ENCODE measurements around the gene PRKCD. TPM values are rescaled to one million over a fixed set of nuclear protein-coding genes. Genes with fewer than 3 reads are reported as not detected.

Gene PRKCD
- polyA plus RNA-seq, 1 experiment: 13.7 TPM

- H3K9me3 ChIP-seq (ENCODE audit: control insufficient read depth, insufficient read depth, low read length): no peaks in the 10 kb centered on the region; the same call in 1 of the 2 replicates
- peak overlapping the region; percentile 52 for H3K27ac ChIP-seq (ENCODE audit: low read depth, low read length)
- TF ChIP-seq CTCF (IDR thresholded peaks at IDR 0.05; ENCODE audit: low read depth, low read length): no peak
- no peak overlapping the region for H3K4me3 ChIP-seq (ENCODE audit: low read depth, low read length)
- DNase-seq (ENCODE audit: low read depth, low spot score): peak; percentile 11
- H3K27me3 ChIP-seq (ENCODE audit: control insufficient read depth, insufficient read depth, low read length): no peaks in the 10 kb centered on the region
- CTCF ChIA-PET: no interaction called here
- POLR2A ChIA-PET: no interaction called here
Observed at GRCh38 chr3:53166781-53167291, 5.8 kb downstream of the PRKCD start.

- H3K4me3 ChIP-seq (ENCODE audit: low read depth, low read length): no peak overlapping the region
- no peak for DNase-seq (ENCODE audit: low read depth, low spot score)
- H3K27me3 ChIP-seq (ENCODE audit: control insufficient read depth, insufficient read depth, low read length): no peaks in the 10 kb centered on the region
- CTCF ChIA-PET: interaction anchor here (0.9 kb wide), 1 partner anchor 8 kb away, joined by 3 read pairs; no protein-coding TSS in a partner anchor
- POLR2A ChIA-PET: no interaction called here
- no peak overlapping the region for H3K27ac ChIP-seq (ENCODE audit: low read depth, low read length)
- TF ChIP-seq CTCF (IDR thresholded peaks at IDR 0.05; ENCODE audit: low read depth, low read length): no peak
- no peaks in the 10 kb centered on the region; the same call in 1 of the 2 replicates for H3K9me3 ChIP-seq (ENCODE audit: control insufficient read depth, insufficient read depth, low read length)
Observed at GRCh38 chr3:53167418-53168174, 6.6 kb downstream of the PRKCD start.

DNA sequence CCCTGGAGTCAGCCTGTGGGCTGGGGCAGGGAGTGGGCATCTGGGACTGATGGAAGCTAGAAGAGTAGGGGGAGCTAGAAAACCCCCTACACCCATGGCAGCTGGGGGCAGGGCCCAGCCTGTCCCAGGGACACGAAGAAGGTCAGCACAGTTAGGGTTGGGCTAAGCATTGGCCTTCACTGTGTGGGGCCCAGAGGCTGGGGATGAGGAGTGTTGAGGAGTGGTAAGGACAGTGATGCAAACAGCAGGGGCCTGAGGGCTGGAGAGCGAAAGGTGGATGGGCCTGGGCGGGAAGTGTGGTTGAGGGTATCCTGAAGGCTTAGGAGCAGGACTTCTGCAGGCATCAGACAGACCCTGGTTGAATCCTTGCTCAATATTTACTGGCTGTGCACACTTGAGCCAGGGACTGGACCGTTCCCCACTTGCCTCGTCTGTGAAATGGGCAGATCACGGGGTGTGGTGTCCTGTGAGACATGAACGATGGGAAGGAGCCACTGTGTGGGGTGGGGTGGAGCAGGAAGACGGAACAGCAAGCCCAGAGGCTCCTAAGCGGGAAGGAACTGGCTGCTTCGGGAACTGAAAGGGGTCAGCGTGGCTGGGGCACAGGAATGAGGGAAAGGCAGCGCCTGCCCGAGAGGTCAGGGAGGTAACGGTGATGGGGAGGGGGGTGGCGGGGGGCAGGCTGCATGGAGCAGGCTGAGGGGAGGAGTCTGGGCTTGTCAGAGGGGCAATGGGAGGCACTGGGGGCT lies 7.3 kb downstream of the PRKCD start:
- no peak for TF ChIP-seq CTCF (IDR thresholded peaks at IDR 0.05; ENCODE audit: low read depth, low read length)
- Histone ChIP-seq H3K27ac (ENCODE audit: low read depth, low read length) (no peak overlapping the region), H3K9me3 (ENCODE audit: control insufficient read depth, insufficient read depth, low read length) (no peaks in the 10 kb centered on the region; the same call in 1 of the 2 replicates), H3K27me3 (ENCODE audit: control insufficient read depth, insufficient read depth, low read length) (no peaks in the 10 kb centered on the region), H3K4me3 (ENCODE audit: low read depth, low read length) (no peak overlapping the region)
- DNase-seq (ENCODE audit: low read depth, low spot score): no peak
- CTCF ChIA-PET: interaction anchor here (0.9 to 2.2 kb wide), 2 partner anchors 9 to 27 kb away, joined by 3 to 7 read pairs; no protein-coding TSS in a partner anchor
- POLR2A ChIA-PET: no interaction called here

DNA sequence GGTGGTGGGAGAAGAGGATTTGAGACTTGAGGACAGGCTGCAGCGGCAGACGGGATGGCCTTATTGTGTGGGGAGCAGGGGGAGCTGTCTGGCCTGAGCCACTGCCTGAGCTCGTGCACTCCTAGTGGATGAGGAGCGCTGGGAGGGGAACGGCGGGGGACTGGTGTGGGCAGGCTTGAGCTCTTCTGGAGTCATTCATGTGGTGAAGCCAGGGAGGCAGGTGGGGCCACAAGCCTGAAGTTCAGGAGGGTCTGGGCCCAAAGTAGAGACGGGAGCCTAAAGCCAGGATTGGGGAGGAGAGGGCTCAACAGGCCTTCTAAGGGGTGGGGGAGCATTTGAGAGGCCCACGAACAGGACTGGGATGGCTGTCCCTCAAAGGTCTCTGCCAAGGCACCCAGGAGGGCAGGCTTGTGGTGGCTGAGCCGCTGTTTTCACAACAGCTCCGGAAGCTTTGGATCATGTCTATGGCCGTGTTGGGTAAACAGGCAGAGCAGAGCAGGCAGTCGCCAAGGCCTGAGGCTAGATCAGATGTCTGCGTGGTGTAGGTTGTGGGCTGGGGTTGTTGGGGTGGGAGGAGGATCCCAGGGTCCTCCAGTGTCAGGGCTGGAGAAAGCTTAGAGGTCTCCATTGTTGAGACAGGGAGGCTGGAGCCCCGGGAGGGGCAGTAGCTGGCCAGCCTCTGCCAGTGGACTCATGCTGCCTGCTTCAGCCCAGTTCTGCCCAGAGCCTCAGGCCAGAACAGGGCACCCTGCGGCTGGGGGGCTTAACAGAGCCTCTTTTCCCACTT lies 8.2 kb downstream of the PRKCD start:
- Histone ChIP-seq H3K9me3 (ENCODE audit: control insufficient read depth, insufficient read depth, low read length) (no peaks in the 10 kb centered on the region; the same call in 1 of the 2 replicates), H3K4me3 (ENCODE audit: low read depth, low read length) (no peak overlapping the region), H3K27ac (ENCODE audit: low read depth, low read length) (no peak overlapping the region), H3K27me3 (ENCODE audit: control insufficient read depth, insufficient read depth, low read length) (no peaks in the 10 kb centered on the region)
- POLR2A ChIA-PET: interaction anchor here (0.7 kb wide), 1 partner anchor 18 kb away, joined by 3 read pairs; no protein-coding TSS in a partner anchor
- no peak for TF ChIP-seq CTCF (IDR thresholded peaks at IDR 0.05; ENCODE audit: low read depth, low read length)
- no peak for DNase-seq (ENCODE audit: low read depth, low spot score)
- CTCF ChIA-PET: interaction anchor here (0.6 to 2.2 kb wide), 3 partner anchors 26 to 427 kb away, joined by 3 to 7 read pairs (median 3); no protein-coding TSS in a partner anchor

Data from AG04450 (cell line).